Endothelial cell of umbilical vein (primary cell): ENCODE measurements around the gene SIVA1. TPM values are rescaled to one million over a fixed set of nuclear protein-coding genes. Genes with fewer than 3 reads are reported as not detected.

ENCODE experiments used
- BruUV-seq: library from RNA; stranded (reverse); fragments of 400-500 nt; replicated peaks from 2 replicates; lab custom pipeline; 2021; lab: Mats Ljungman, UMichigan
- CTCF ChIA-PET: fragments of 300-600, 350-600 bp; sonication (Branson Sonifier 250); formaldehyde crosslinking; loops from one replicate; lab custom pipeline; 2021; ENCODE audit warnings: antibody characterized with exemption, inconsistent platforms; lab: Charles Lee
- POLR2A ChIA-PET: fragments of 300-600, 350-600 bp; sonication (Branson Sonifier 250); formaldehyde crosslinking; loops from one replicate; lab custom pipeline; 2021; ENCODE audit warnings: antibody characterized with exemption, inconsistent platforms; lab: Charles Lee
- DNase-seq: peaks from one replicate; pipeline ENCODE4 v3.0.0-alpha.2; 2011; ENCODE audit warnings: low read depth, low spot score
- FAIRE-seq: peaks from 2 replicates; lab custom pipeline; 2011; peaks lifted over from hg19 to GRCh38; lab: Jason Lieb, UNC
- H2AFZ ChIP-seq: 2 replicates; pipeline ENCODE4 v1.6.0; 2012; ENCODE audit warnings: low read depth, low read length, control low read depth, inconsistent platforms
- H3K27ac ChIP-seq: 2 replicates; pipeline ENCODE4 v1.5.1; 2011; ENCODE audit warnings: low read depth, mild to moderate bottlenecking, control low read depth, low read length, moderate library complexity; ENCODE audit not compliant: insufficient read depth
- H3K27me3 ChIP-seq, 2 experiments: 2 replicates each; pipeline versions ENCODE4 v1.6.0 to v1.6.1; 2011; ENCODE audit warnings: low read length in 2 of 2, mixed read lengths in 1 of 2; ENCODE audit not compliant: control insufficient read depth in 2 of 2, insufficient read depth in 2 of 2
- H3K36me3 ChIP-seq, 2 experiments: 2 replicates in 1 of 2; 3 replicates in 1 of 2; pipeline ENCODE4 v1.5.1; 2011; ENCODE audit warnings: low read length in 2 of 2, mild to moderate bottlenecking in 1 of 2, moderate library complexity in 1 of 2; ENCODE audit not compliant: control insufficient read depth in 2 of 2, insufficient read depth in 2 of 2; ENCODE audit errors: extremely low read depth in 1 of 2
- H3K4me1 ChIP-seq: 3 replicates; pipeline ENCODE4 v1.5.1; 2011; ENCODE audit warnings: mild to moderate bottlenecking, low read length; ENCODE audit not compliant: control insufficient read depth, insufficient read depth; ENCODE audit errors: extremely low read depth
- H3K4me2 ChIP-seq: 2 replicates; pipeline ENCODE4 v1.6.1; 2011; ENCODE audit warnings: low read length, control low read depth, mixed read lengths; ENCODE audit not compliant: insufficient read depth
- H3K4me3 ChIP-seq, 3 experiments: fragments of 200-600 bp in 1 of 3; sonication (generic), shearing (Covaris generic) in 1 of 3; replicated peaks in 1 of 3; 2 replicates each; pipeline ENCODE4 v1.5.1; 2011 to 2016; ENCODE audit warnings: control low read depth in 3 of 3, low read length in 3 of 3, mild to moderate bottlenecking in 2 of 3, inconsistent platforms in 1 of 3, low read depth in 1 of 3, moderate library complexity in 1 of 3; ENCODE audit not compliant: insufficient read depth in 1 of 3
- H3K79me2 ChIP-seq: 2 replicates; pipeline ENCODE4 v1.6.0; 2012; ENCODE audit warnings: low read length, inconsistent platforms; ENCODE audit not compliant: control insufficient read depth, insufficient read depth
- H3K9ac ChIP-seq: replicated peaks from 2 replicates; pipeline ENCODE3; 2011; ENCODE audit warnings: low read length, control low read depth; ENCODE audit not compliant: insufficient read depth; ENCODE audit errors: extremely low read depth
- H3K9me1 ChIP-seq: replicated peaks from 3 replicates; pipeline ENCODE4 v1.6.0; 2011; ENCODE audit warnings: mild to moderate bottlenecking, low read length; ENCODE audit not compliant: control insufficient read depth, insufficient read depth; ENCODE audit errors: extremely low read depth
- H3K9me3 ChIP-seq: replicated peaks from 2 replicates; pipeline ENCODE4 v1.5.1; 2012; ENCODE audit warnings: low read length, inconsistent platforms; ENCODE audit not compliant: control insufficient read depth, insufficient read depth
- H4K20me1 ChIP-seq: replicated peaks from 2 replicates; pipeline ENCODE3; 2011; ENCODE audit warnings: mild to moderate bottlenecking, low read length; ENCODE audit not compliant: control insufficient read depth, insufficient read depth; ENCODE audit errors: extremely low read depth
- CTCF ChIP-seq, 2 donors: IDR thresholded peaks; 1 replicate in 1 of 2; 2 replicates in 1 of 2; pipeline ENCODE4 v1.5.1; 2011; ENCODE audit warnings: low read length in 2 of 2, mild to moderate bottlenecking in 2 of 2, moderate library complexity in 2 of 2, control low read depth in 1 of 2, inconsistent platforms in 1 of 2, low read depth in 1 of 2; ENCODE audit not compliant: insufficient read depth in 1 of 2; ENCODE audit errors: extremely low read depth in 1 of 2
- EZH2 ChIP-seq: IDR thresholded peaks from 2 replicates; pipeline ENCODE4 v1.6.1; 2012; ENCODE audit warnings: borderline replicate concordance, low read depth, mild to moderate bottlenecking, moderate library complexity, low read length, inconsistent platforms; ENCODE audit not compliant: severe bottlenecking
- FOS ChIP-seq: IDR thresholded peaks from 2 replicates; pipeline ENCODE4 v1.6.1; 2011; ENCODE audit warnings: mild to moderate bottlenecking, low read length, moderate library complexity, borderline replicate concordance; ENCODE audit not compliant: insufficient read depth
- GATA2 ChIP-seq: IDR thresholded peaks from 2 replicates; pipeline ENCODE4 v1.7.0; 2011; ENCODE audit warnings: low read depth, mild to moderate bottlenecking, moderate library complexity, mixed read lengths, low read length; ENCODE audit not compliant: insufficient read length, insufficient read depth
- JUN ChIP-seq: IDR thresholded peaks from 2 replicates; pipeline ENCODE4 v1.6.1; 2011; ENCODE audit warnings: borderline replicate concordance, low read depth; ENCODE audit not compliant: insufficient read length, insufficient read depth
- MYC ChIP-seq: IDR thresholded peaks from one replicate; pipeline ENCODE4 v1.6.1; 2011; ENCODE audit warnings: mild to moderate bottlenecking, low read depth, low read length
- POLR2A ChIP-seq: IDR thresholded peaks from 2 replicates; pipeline ENCODE4 v1.6.1; 2012; ENCODE audit warnings: low read depth, mild to moderate bottlenecking, control low read depth, low read length
- POLR2AphosphoS5 ChIP-seq: IDR thresholded peaks from 2 replicates; pipeline ENCODE4 v1.6.1; 2012; ENCODE audit warnings: low read depth, mild to moderate bottlenecking, control low read depth, low read length, moderate library complexity; ENCODE audit not compliant: insufficient read depth
- dilution Hi-C: fragments of 300-500 bp; cut with MboI; formaldehyde crosslinking; loops from one replicate; pipeline ENCODE4 v1.15.0; 2019; ENCODE audit warnings: low sequenced_read_pairs; ENCODE audit not compliant: extremely low pct_ligation_motif_present
- intact Hi-C: fragments of 100-400 bp; cut with micrococcal nuclease; formaldehyde crosslinking; loops from one replicate; pipeline ENCODE4 v1.10.0; 2022
- polyA plus RNA-seq, 4 experiments: library from polyadenylated mRNA; depleted of rRNA in 3 of 4; stranded (reverse) in 3 of 4; unstranded in 1 of 4; fragments of >200 nt; gene quantifications; 2 replicates each; pipeline versions ENCODE4 v1.2.1 to v1.2.3, GENCODE V29; 2011 to 2012; ENCODE audit warnings: missing spikeins in 1 of 4
- total RNA-seq: library from RNA; stranded (reverse); gene quantifications from 2 replicates; pipeline ENCODE4 v1.2.3, GENCODE V29; 2021
- TF ChIP-seq, protein P1 (sequence below): IDR thresholded peaks from 2 replicates; pipeline ENCODE4 v1.6.1; 2011; ENCODE audit not compliant: insufficient read depth, insufficient read length

Gene SIVA1
- total and polyA plus RNA-seq, 2 donors (not counting 3 experiments of a cell fraction or from before 2014, with no cell fraction given) = 101 to 299 TPM

GRCh38 chr14:104752423-104752734 lies 568 bp upstream of the SIVA1 start:
- no peaks in the 10 kb centered on the region for H3K27me3 ChIP-seq
- H3K36me3 ChIP-seq = peaks cover 0 to 13% of the 10 kb centered on the region in 2 experiments
- H3K4me1 ChIP-seq = peaks cover 8% of the 10 kb centered on the region
- H3K4me3 ChIP-seq = peak overlapping the region in 2 of 3 experiments; percentile 36 to 38
- peak overlapping the region; percentile 53 for H3K9ac ChIP-seq
- intact Hi-C loops (loop anchor here (1.0 to 5.0 kb wide), 6 partner anchors 16 to 75 kb away; partner anchors contain the start of genes ADSS1, INF2 and ZBTB42), dilution Hi-C loops (no loop called here)
- peak overlapping the region; percentile 85 for H2AFZ ChIP-seq
- peak overlapping the region; percentile 23 for H3K27ac ChIP-seq
- CTCF ChIA-PET = interaction anchor here (0.7 to 2.4 kb wide), 13 partner anchors 11 to 338 kb away, joined by 3 to 17 read pairs (median 4); partner anchors contain the start of genes ADSS1 and ZBTB42
- FAIRE-seq = no peak
- no peaks in the 10 kb centered on the region for H4K20me1 ChIP-seq
- H3K79me2 ChIP-seq = peaks cover 22% of the 10 kb centered on the region
- no peak for DNase-seq
- BruUV-seq = no TSS peak
- no peaks in the 10 kb centered on the region for H3K9me1 ChIP-seq
- no peaks in the 10 kb centered on the region for H3K9me3 ChIP-seq
- peak overlapping the region; percentile 25 for H3K4me2 ChIP-seq
- TF ChIP-seq POLR2AphosphoS5 (peak; percentile 53), GATA2 (no peak), MYC (no peak), EZH2 (no peak), JUN (no peak), POLR2A (peak; percentile 28), CTCF (IDR thresholded peaks at IDR 0.05; ENCODE audit: extremely low read depth in 1 of 2, insufficient read depth in 1 of 2, low read depth in 1 of 2, low read length in 2 of 2) (no peak), FOS (no peak)
- TF ChIP-seq, protein P1, sequence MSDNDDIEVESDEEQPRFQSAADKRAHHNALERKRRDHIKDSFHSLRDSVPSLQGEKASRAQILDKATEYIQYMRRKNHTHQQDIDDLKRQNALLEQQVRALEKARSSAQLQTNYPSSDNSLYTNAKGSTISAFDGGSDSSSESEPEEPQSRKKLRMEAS = no peak
- POLR2A ChIA-PET = interaction anchor here (1.0 to 1.1 kb wide), 3 partner anchors 16 to 72 kb away, joined by 3 to 6 read pairs (median 4); no protein-coding TSS in a partner anchor
